ENCODE data around the gene PARD3.
"Not testable (repeated sequence)": the region's sequence is repeated elsewhere in the genome, so short reads cannot be mapped to it uniquely, and the experiment has no call there.

Gene PARD3

GRCh38 chr10:34382626-34383025 lies 432.5 kb downstream of the PARD3 start:
- no peak for DNase-seq (ENCODE audit: low read depth)

- DNase-seq (ENCODE audit: low read depth) = no peak
Measured at GRCh38 chr10:34380856-34381255, 434.2 kb downstream of the PARD3 start.

- DNase-seq (ENCODE audit: low read depth) = no peak
Measured at GRCh38 chr10:34378297-34378696, 436.8 kb downstream of the PARD3 start.

GRCh38 chr10:34377833-34378232 lies 437.3 kb downstream of the PARD3 start:
- DNase-seq (ENCODE audit: low read depth) = no peak

DNA sequence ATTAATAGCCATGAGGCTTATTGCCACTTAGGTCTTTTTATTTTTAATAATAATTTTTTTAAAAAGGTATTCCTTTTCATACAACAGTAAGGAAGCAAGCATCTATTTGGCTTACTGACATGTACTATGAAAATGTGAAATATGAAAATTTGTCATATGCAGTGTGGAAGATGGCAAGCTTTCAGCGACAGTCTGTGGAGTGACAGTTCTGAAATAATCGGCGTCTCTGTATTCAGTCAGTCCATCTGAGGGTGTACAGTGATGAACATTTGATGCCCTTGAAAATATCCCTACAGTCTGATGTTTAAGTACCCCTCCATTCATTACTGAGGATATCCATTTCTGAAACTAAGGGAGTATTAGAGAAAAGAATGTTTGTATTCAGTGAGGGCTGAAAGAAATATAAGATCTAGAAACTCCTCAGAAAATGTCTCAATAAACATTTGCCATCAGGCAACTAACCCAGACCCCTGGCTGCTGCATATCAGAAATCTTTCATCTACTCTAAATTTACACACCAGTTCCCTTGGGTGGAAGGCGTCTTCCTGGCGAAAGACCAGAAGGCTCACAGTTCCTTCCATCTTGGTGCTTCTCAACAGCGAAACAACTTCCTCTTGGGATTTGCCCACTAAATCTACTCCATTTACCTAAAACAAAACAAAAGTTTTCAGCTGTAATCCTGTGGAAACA lies 440.6 kb downstream of the PARD3 start:
- DNase-seq (ENCODE audit: low read depth) = no peak

- no peak for DNase-seq (ENCODE audit: low read depth)
Measured at GRCh38 chr10:34373211-34373610, 441.9 kb downstream of the PARD3 start.

DNA sequence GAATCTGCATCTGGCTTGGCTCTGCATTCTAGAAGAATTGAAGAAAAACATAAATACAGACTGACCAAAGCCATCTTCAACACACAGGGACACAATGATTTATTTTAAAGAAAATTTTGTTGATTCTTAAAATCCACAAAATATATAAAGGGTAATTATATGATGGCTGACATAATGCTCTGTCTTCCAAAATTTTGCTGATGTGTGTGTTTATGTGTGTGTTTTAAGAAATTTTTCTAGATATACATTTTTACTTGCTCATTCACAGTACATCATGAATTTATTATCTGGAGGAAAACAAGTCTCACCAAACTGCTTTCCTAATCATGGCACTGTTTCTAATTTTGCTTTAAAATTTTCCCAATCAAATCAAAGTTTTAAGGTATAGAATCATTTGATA lies 442.6 kb downstream of the PARD3 start:
- DNase-seq (ENCODE audit: low read depth) = no peak

- DNase-seq (ENCODE audit: low read depth) = no peak
Measured at GRCh38 chr10:34370126-34370525, 445.0 kb downstream of the PARD3 start.

DNA sequence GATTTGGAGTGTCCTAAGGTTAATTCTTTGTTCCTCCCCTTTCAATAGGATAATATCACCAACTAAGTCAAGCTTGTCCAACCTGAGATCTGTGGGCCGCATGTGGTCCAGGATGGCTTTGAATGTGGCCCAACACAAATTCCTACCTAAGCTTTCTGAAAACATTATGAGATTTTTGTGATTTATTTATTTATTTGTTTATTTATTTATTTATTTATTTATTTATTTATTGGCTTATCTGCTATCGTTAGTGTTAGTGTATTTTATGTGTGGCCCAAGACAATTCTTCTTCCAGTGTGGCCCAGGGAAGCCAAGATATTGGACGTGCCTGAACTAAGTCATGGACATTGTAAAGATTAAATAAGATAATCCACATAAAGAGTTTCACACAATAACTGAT lies 446.0 kb downstream of the PARD3 start:
- no peak for DNase-seq (ENCODE audit: low read depth)

DNA sequence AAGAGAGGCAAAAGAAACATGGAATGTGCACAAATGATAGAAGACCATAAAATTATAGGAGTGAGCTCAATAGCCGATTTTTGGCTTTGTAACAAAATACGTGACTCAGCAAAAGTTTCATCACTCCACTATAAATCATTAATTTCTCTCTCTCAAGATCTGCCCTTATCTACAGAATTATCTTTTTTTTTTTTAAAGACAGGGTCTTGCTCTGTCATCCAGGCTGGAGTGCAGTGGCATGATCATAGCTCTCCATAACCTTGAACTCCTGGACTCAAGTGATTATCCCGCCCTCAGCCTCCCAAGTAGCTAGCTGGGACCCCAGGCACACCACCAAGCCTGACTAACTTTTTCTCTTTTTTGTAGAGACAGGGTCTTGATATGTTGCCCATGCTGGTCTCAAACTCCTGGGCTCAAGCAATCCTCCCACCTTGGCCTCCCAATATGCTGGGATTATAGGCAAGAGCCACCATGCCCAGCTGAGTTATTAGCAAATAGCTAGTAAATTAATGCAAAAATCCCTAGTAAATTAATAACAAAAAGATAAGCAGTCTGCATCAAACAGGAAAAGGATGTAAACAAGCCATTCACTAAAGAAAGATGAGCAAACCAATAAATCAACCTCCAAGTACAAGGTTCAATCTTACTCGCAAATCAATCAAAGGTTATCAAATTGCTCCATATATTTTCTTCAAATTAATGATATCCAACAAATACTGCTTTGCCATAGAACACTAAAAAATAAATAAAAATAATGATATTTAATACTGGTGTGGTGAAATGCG lies 450.7 kb downstream of the PARD3 start:
- DNase-seq (ENCODE audit: low read depth) = peak; percentile 57

DNA sequence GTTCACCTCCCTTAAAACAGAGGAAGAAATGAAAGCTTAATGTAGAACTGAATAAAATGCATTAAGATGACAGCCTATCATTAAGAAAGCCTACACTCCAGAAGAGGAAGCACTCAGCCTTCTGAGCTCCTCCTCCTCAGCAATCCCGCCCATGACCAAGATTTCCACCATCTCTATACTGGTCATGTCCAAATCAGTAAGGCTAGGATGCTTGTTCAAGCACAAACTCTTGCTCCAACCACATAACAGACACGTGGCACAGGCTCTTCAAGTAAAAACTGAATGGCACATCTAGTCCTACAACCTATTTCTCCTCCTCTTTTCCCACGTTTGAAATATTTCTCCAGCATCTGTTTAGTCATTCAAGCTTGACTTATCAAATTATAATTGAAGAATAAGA lies 454.1 kb downstream of the PARD3 start:
- no peak for DNase-seq (ENCODE audit: low read depth)

DNA sequence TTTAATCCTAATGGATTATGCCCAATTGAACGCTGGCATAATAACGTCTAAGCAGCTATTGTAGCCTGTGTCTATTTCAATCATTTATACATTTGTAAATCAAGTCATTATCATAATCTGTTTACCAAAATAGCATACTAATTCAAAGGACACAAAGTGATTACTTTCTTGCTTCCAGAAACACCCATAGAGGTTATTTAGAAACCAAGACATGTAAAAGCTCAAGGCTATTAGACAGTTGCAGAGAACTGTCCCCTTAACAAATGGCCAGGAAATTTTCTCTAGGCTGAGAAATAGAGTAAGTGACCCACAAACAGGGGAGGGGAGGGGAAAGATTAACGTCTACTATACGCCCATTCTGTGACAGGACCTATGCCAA lies 455.7 kb downstream of the PARD3 start:
- no peak for DNase-seq (ENCODE audit: low read depth)

- no peak for DNase-seq (ENCODE audit: low read depth)
Measured at GRCh38 chr10:34358729-34359434, 456.2 kb downstream of the PARD3 start.

DNA sequence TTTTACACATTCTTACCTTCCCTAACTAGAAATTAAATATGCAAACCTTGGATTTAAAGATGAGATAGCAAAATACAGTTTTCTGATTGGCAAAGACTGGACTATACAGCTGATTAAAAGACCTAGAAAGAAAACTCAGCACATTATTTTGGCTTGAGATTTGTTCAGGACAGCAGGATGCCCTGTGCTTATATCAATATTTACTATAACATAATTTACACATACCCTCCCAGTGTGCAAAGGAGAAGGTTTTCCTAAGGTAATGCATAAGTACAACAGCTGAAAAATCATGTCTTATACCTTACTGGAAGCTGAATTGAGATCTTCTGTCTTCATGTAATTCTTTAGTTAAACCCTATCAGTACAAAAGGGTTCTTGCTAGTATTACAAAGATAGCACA lies 458.6 kb downstream of the PARD3 start:
- DNase-seq (ENCODE audit: low read depth) = no peak

GRCh38 chr10:34353530-34353929 lies 461.6 kb downstream of the PARD3 start:
- DNase-seq (ENCODE audit: low read depth) = not testable (repeated sequence)

- DNase-seq (ENCODE audit: low read depth) = not testable (repeated sequence)
Measured at GRCh38 chr10:34352599-34353204, 462.4 kb downstream of the PARD3 start.

- DNase-seq (ENCODE audit: low read depth) = peak; percentile 24
Measured at GRCh38 chr10:34351161-34351560, 463.9 kb downstream of the PARD3 start.

DNA sequence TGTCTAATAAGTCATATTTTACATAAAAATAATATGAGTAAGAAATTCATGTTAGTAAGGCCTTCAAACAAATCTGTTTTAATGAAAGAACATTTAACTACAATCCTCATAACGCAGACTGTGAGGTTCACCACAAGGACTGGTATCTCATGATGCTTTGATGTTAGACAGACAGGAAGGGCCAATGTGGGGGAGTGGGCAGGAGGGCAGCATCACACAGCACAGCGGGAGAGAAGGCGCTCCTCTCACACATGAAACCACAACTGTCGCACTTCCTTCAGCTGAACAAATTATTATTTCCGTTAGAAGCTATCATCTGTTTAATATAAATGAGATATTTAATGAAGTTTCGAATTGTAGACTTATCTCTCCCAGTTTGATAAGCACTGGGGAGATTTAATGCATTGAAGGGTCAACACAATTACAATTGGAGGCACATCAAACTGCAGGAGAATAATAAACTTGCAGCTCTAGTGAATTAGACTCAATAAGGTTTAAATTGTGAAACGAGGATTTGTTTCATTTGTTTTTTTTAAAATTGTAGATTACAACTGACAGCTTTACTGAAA lies 466.1 kb downstream of the PARD3 start:
- no peak for DNase-seq (ENCODE audit: low read depth)

DNA sequence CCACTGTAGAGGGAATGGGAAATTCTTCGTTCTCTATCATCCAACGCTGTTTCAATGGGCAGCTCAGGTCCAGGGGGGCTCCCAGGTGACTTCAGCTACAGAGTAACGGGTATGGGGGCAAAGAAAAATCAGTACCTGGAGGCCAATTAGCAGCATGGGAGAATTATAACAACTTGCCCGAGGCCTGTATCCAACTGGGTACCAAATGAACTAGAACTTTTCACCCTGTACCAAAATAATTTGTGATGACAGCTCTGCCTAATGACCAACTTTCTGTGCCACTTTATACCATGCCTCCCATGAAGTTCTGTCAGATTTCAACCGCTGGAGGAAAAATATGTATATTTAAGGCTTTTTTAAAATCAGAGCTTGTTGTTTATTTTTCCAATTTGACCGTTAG lies 467.1 kb downstream of the PARD3 start:
- DNase-seq (ENCODE audit: low read depth) = no peak

- no peak for DNase-seq (ENCODE audit: low read depth)
Measured at GRCh38 chr10:34347131-34347530, 468.0 kb downstream of the PARD3 start.

DNA sequence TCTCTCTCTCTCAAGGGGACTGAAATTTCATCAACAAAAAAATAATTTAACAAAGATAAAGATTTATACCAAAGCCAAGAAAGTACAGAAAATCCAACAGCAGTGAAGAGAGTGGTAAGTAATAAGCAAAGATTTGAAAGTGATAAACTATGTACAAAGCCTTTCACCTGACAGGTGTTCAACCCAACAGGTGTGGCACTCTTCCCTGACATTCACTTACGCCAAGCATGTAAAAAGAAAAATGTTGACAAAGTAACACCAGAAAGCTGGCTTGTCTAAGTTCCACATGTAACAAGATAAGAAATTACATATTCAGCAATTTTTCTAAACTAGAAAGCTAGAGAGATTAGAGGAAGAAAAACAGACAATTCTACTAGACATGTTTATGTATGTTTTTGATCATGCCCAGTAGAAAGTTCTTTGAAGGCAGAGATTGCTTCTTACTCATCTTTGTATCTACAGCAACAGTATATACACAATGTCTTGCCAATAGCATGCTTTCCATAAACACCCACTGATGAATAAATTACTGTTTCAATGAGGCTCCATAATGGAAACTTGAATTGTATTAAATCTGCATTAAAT lies 468.5 kb downstream of the PARD3 start:
- DNase-seq (ENCODE audit: low read depth) = peak; percentile 21

DNA sequence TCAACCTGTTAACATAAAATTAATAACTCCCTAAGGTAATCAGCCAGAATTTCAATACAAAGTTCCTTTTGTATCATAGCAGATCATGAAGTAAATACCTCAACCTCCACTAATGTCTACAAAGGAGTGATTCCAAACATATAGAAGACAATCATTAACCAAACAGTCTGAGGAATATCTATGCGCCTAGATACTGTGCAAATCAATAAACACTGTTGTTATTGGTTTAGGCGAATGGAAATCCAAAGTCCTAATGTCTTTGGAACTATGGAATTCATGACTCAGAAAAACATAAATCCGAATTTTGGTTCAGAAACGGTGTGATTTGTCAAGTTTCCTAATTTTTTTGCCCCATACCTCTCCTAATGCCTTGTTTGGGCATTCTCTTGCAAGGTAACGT lies 469.7 kb downstream of the PARD3 start:
- DNase-seq (ENCODE audit: low read depth) = no peak

Measured in amniotic epithelial cell (primary cell).